Ramos (cell line): ENCODE measurements around the gene PLEKHA6.
"Not testable (repeated sequence)": the region's sequence is repeated elsewhere in the genome, so short reads cannot be mapped to it uniquely, and the experiment has no call there.

Experiments
- in situ Hi-C: fragments of 300-500 bp; cut with MboI; formaldehyde crosslinking; loops from one replicate; pipeline ENCODE4 v1.14.3; 2022; ENCODE audit warnings: low sequenced_read_pairs; ENCODE audit not compliant: unreplicated experiment

The PLEKHA6 gene

GRCh38 chr1:204251926-204252689 lies 107.6 kb downstream of the PLEKHA6 start:
- in situ Hi-C loops: no loop called here

GRCh38 chr1:204251286-204251685 lies 108.4 kb downstream of the PLEKHA6 start:
- in situ Hi-C loops: no loop called here

- in situ Hi-C loops: no loop called here
These were observed 109.2 kb downstream of the PLEKHA6 start for GRCh38 chr1:204250428-204251030.

- in situ Hi-C loops: no loop called here
These were observed 109.8 kb downstream of the PLEKHA6 start for GRCh38 chr1:204249736-204250427.

- in situ Hi-C loops: no loop called here
These were observed 110.8 kb downstream of the PLEKHA6 start for GRCh38 chr1:204248954-204249353.

GRCh38 chr1:204246876-204247275 lies 112.9 kb downstream of the PLEKHA6 start:
- in situ Hi-C loops: no loop called here

- in situ Hi-C loops: no loop called here
These were observed 116.8 kb downstream of the PLEKHA6 start for GRCh38 chr1:204242920-204243319.

- in situ Hi-C loops: no loop called here
These were observed 117.8 kb downstream of the PLEKHA6 start for GRCh38 chr1:204241914-204242313.

- in situ Hi-C loops: no loop called here
These were observed 118.7 kb downstream of the PLEKHA6 start for GRCh38 chr1:204241050-204241449.

GRCh38 chr1:204240233-204240632 lies 119.5 kb downstream of the PLEKHA6 start:
- in situ Hi-C loops: no loop called here

GRCh38 chr1:204239401-204239800 lies 120.3 kb downstream of the PLEKHA6 start:
- in situ Hi-C loops: not testable (repeated sequence)

GRCh38 chr1:204238520-204238919 lies 121.2 kb downstream of the PLEKHA6 start:
- in situ Hi-C loops: not testable (repeated sequence)

- in situ Hi-C loops: not testable (repeated sequence)
These were observed 122.2 kb downstream of the PLEKHA6 start for GRCh38 chr1:204237515-204237914.

- in situ Hi-C loops: no loop called here
These were observed 127.2 kb downstream of the PLEKHA6 start for GRCh38 chr1:204232526-204232925.

- in situ Hi-C loops: no loop called here
These were observed 129.5 kb downstream of the PLEKHA6 start for GRCh38 chr1:204230211-204230610.

GRCh38 chr1:204228896-204229295 lies 130.8 kb downstream of the PLEKHA6 start:
- in situ Hi-C loops: no loop called here

- in situ Hi-C loops: no loop called here
These were observed 131.5 kb downstream of the PLEKHA6 start for GRCh38 chr1:204227996-204228785.

- in situ Hi-C loops: no loop called here
These were observed 132.4 kb downstream of the PLEKHA6 start for GRCh38 chr1:204227351-204227750.

GRCh38 chr1:204225841-204226735 lies 133.6 kb downstream of the PLEKHA6 start:
- in situ Hi-C loops: no loop called here

GRCh38 chr1:204224655-204225054 lies 135.1 kb downstream of the PLEKHA6 start:
- in situ Hi-C loops: no loop called here
